NCI-H1092 (cell line): ENCODE results near the gene SPDYE3.
"Not testable (repeated sequence)": the region's sequence is repeated elsewhere in the genome, so short reads cannot be mapped to it uniquely, and the experiment has no call there.

Source experiments
- DNase-seq: peaks from one replicate; lab custom pipeline; 2025; lab: John Stamatoyannopoulos, UW

The SPDYE3 gene

GRCh38 chr7:100352230-100352781, 44.8 kb downstream of the SPDYE3 start:
- not testable (repeated sequence) for DNase-seq

- no peak for DNase-seq
Observed at GRCh38 chr7:100352984-100353684, 45.6 kb downstream of the SPDYE3 start.

GRCh38 chr7:100353685-100354330, 46.3 kb downstream of the SPDYE3 start:
- DNase-seq, result no peak

- no peak for DNase-seq
Observed at GRCh38 chr7:100356416-100357068, 49.0 kb downstream of the SPDYE3 start.

DNA sequence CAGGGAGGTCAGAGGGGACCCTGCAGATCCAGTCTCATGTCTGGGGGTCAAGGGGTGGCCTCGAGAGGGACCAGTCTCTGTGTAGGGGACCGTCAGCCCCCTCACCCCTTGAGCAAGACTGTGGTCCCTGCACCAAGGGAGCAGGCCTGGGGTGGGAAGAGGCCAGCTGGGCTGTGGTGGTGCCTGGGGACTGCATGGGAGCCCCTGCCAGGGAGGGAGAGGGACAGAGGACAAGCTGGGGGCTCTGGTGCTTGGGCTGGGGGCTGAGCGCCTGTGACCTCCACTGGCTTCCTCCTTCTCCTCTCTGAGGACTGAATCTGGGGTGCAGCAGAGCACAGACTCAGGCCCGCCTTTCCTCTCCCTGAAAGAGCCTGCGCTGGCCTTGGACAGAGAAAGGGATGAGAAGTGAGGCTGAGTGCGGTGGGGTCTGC, 49.6 kb downstream of the SPDYE3 start:
- no peak for DNase-seq

DNA sequence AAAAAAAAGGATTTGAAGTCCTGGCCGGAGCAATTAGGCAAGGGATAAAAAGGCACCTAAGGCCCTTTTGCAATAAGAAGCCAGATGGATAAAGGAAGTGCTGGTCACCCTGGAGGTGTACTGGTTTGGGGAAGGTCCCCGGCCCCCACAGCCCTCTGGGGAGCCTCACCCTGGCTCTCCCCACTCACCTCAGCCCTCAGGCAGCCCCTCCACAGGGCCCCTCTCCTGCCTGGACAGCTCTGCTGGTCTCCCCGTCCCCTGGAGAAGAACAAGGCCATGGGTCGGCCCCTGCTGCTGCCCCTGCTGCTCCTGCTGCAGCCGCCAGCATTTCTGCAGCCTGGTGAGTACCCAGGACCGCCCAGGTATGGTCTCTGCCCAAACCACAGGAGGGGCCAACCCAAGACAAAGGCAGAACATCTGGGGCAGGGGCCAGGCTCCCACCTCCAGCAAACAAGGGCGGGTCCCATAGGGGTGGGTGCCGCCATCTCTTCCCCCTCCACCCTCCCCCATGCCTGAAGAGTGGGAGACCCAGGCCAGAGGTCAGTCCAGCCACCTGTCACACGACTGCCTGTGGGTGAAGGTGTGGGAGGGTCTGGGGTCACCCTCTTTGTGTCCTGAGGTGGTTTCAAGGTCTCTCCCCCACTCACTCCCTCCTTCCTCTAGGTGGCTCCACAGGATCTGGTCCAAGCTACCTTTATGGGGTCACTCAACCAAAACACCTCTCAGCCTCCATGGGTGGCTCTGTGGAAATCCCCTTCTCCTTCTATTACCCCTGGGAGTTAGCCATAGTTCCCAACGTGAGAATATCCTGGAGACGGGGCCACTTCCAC, 50.7 kb downstream of the SPDYE3 start, which contains the start of gene PILRB:
Gene PILRB (plus strand): TSS at position 91 of the 830 bp plus-strand sequence. CDS start 186 bp downstream, at position 277.
- DNase-seq, result no peak

GRCh38 chr7:100358857-100359212, 51.3 kb downstream of the SPDYE3 start:
- no peak for DNase-seq

DNA sequence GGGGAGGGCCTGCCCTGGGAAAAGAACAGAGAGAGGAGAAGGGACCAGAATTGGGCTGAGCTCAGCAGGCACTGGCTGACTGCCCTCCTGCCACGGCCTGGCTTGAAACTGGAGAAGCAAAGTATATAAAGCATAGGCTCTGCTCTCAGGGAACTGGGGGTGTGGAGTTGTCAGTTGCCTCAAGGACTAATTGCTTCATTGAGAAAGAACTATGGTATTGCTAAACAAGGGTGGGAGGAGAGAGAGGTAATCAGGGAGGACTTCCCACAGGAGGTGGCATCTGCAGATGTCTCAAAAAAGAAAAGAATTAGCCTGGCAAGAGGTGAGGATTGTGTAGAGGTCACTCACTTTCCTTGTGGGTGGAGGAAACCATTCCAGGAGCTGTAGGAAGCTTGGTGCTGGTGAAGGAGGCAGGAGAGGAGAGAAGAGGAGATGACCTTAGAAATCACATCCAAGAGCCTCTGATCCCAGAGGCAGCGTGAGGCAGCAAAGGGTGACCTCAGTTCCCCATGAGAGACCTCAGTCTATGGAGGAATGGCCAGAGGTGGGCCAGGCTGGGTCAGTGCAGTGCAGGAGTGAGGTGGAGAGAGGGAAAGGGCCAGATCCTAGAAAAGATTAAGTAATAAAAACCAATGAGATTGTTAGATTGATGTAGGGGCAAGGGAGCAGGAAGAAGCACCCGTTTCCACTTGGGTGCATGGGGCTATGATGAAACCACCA, 52.8 kb downstream of the SPDYE3 start:
- no peak for DNase-seq

DNA sequence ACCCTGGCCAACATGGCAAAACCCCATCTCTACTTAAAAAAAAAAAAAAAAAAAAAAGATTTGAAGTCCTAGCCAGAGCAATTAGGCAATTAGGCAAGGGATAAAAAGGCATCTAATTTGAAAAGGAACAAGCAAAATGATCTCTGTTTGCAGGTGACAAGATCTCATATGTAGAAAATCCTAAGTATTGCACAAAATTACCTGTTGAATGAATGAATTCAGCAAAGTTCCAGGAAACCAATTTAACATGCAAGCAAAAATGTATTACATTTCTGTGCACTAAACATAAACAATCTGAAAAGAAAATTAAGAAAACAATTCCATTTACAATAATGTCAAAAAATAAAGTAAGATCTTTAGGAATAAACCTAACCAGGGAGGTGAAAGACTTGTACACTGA, 55.6 kb downstream of the SPDYE3 start:
- no peak for DNase-seq

DNA sequence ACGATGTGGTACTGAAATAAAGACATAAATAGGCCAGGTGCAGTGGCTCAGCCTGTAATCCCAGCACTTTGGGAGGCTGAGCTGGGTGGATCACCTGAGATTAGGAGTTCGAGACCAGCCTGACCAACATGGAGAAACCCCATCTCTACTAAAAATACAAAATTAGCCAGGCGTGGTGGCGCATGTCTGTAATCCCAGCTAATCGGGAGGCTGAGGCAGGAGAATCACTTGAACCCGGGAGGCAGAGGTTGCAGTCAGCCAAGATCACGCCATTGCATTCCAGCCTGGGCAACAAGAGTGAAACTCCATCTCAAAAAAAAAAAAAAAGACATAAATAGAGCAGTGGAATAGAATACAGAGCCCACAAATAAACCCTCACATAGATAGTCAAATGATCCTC, 56.3 kb downstream of the SPDYE3 start:
- DNase-seq, result not testable (repeated sequence)

DNA sequence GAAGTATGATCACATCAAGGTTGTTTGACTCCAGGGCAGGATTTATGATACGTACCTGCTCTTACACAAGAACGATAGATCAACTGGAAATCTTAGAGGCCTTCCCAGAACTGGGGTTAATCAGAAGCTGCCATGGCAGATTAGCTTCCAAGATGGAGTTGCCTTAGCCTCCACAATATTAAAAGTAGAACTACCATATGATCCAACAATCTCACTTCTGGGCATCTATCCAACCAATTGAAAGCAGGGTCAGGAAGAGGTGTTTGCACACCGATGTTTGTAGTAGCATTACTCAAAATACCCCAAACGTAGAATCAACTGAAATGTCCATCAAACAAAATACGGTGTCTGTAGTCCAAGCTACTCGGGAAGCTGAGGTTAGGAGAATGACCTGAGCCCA, 57.0 kb downstream of the SPDYE3 start:
- no peak for DNase-seq

DNA sequence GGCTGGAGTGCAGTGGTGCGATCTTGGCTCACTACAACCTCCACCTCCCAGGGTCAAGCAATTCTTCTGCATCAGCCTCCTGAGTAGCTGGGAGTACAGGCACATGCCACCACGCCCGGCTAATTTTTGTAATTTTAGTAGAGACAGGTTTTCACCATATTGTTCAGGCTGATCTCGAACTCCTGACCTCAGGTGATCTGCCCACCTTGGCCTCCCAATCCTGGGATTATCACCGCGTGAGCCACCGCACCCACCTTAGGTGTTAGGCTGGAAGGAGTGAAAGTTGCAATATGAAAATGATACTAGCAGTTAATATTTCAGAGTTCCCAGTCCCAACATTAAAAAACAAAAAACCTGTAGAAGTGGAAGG, 58.5 kb downstream of the SPDYE3 start:
- DNase-seq, result not testable (repeated sequence)

- DNase-seq, result no peak
Observed at GRCh38 chr7:100366411-100367250, 59.1 kb downstream of the SPDYE3 start.

DNA sequence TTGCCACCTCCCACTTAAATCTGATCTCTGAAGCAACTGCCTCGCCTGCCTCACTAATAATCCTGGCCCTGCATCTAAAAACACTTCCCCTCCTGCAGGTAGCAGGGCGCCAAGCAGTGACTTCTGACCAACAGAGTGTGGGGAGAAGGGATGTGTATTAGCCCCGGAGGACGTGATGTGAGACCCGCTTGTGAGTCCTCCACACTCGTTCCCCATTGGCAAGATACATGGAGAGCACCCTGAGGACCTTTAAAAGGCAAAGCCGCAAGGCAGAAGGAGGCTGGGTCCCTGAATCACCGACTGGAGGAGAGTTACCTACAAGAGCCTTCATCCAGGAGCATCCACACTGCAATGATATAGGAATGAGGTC, 59.7 kb downstream of the SPDYE3 start:
- no peak for DNase-seq

DNA sequence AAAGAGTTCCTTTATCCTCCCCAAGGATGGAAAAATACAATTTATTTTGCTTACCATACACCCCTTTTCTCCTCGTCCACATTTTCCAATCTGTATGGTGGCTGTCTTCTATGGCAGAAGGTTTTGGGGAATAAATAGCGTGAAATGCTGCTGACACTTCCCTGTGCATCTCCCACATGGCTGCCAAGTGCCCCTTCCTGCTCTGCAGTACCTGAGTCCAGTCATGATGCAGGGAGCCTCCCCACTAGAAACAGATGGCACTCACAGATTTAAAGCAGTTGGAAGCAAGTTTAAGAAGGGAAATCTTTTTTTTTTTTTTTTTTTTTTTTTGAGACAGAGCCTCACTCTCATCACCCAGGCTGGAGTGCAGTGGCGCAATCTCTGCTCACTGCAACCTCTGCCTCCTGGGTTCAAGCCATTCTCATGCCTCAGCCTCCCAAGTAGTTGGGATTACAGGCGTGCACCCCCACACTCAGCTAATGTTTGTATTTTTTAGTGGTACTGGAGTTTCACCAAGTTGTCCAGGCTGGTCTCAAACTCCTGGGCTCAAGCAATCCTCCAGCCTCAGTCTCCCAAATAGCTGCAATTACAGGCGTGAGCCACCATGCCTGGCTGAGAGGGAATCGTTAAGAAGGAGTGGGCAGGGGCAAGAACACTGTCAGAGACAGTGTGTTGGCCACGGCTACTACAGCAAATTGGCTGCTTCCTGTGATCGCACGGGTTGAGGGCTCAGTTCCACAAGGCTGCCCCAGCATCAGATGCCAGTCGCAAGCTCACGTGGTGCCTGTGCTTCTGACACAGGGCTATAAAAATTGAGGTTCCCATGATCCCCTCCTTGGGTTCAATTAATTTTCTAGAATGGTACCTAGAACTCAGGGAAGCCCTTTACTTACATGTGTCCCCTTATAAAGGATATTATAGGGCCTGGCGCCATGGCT, 60.4 kb downstream of the SPDYE3 start:
- DNase-seq, result no peak

- no peak for DNase-seq
Observed at GRCh38 chr7:100369105-100369504, 61.6 kb downstream of the SPDYE3 start.

- no peak for DNase-seq
Observed at GRCh38 chr7:100370303-100370702, 62.8 kb downstream of the SPDYE3 start.

- no peak for DNase-seq
Observed at GRCh38 chr7:100370746-100371145, 63.2 kb downstream of the SPDYE3 start.

DNA sequence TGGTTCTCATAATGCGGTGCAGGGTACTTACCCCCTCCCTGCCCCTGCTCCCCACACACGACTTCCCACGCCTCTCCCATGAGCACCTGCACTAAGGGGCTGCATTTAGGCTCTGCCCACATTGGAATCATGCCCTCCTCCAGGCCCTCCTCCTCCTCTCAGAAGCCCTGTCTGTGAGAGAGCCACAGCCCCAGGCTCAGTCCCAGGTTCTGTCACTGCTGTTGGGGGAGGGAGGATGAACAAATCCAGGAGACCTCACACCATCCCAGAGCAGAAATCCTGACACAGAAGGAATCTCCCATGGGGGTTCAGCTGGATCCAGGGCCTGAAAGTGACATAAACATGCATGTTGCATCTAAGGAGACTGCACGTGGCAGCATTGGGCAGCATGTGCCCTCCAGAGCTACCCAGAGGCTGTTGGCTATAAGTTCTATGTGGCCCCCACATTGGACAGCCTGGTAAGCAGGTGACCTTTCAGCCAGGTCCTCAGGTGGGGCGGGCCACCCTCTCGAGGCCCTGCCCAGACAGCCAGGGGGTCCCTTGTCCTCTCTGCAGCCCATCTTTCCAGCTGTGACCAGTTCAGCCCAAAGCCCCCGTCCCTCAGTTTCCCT, 64.2 kb downstream of the SPDYE3 start:
- DNase-seq, result no peak
